HL-60 (cell line): Measurements from ENCODE around the gene MPO.
A peak's percentile ranks its signal among the peaks of the same experiment; 100 is the strongest.

Experiments
- DNase-seq, 2 experiments: peaks; one replicate each; pipeline ENCODE4 v3.0.0-alpha.2; 2010 to 2020; ENCODE audit warnings: low read depth in 1 of 2, low spot score in 1 of 2
- H3K27ac ChIP-seq: fragments of 250-450 bp; sonication (Bioruptor Pico); replicated peaks from 2 replicates; pipeline ENCODE4 v1.5.1; 2020; ENCODE audit warnings: mild to moderate bottlenecking, moderate library complexity
- H3K27me3 ChIP-seq: fragments of 250-450 bp; sonication (Bioruptor Pico); 2 replicates; pipeline ENCODE4 v1.5.1; 2021; ENCODE audit warnings: mild to moderate bottlenecking, moderate library complexity; ENCODE audit not compliant: insufficient read depth, poor library complexity, severe bottlenecking
- H3K4me3 ChIP-seq: replicated peaks from 2 replicates; pipeline ENCODE4 v1.5.1; 2011; ENCODE audit warnings: mild to moderate bottlenecking, control low read depth, low read length; ENCODE audit not compliant: insufficient read depth
- GABPA ChIP-seq: IDR thresholded peaks from 2 replicates; pipeline ENCODE4 v1.6.1; 2012; ENCODE audit warnings: low read depth
- POLR2AphosphoS5 ChIP-seq: IDR thresholded peaks from 2 replicates; pipeline ENCODE4 v1.6.1; 2012; ENCODE audit warnings: low read depth
- SPI1 ChIP-seq: IDR thresholded peaks from 2 replicates; pipeline ENCODE4 v1.6.1; 2012; ENCODE audit warnings: low read depth, mild to moderate bottlenecking, borderline replicate concordance
- TF ChIP-seq, protein P1 (sequence below): IDR thresholded peaks from one replicate; pipeline ENCODE4 v1.5.1; 2011; ENCODE audit warnings: low read length, control low read depth, inconsistent platforms; ENCODE audit not compliant: insufficient read depth
- TF ChIP-seq, protein P2 (sequence below): IDR thresholded peaks from 2 replicates; pipeline ENCODE4 v1.6.1; 2012; ENCODE audit warnings: low read depth; ENCODE audit not compliant: insufficient replicate concordance

MPO gene

DNA sequence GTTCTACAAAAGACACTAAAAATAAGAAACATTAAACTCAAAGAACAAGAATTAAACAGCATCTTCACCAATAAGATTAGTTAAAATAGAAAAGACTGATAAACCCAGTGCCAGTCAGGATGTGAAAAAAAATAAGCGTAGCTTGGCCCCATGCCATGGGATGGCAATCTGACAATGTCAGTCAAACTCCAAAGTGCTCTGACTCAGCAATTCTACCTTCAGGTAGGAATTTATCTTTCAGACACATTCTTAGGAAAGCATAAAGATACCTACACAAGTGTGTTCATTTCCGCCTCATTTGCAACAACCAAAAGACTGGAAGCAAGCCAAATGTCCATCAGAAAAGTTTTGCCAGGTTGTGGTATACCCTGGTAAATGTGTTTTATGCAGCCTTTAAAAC lies 9.1 kb upstream of the MPO start:
- Histone ChIP-seq H3K4me3 (peak overlapping the region; percentile 51), H3K27ac (peak overlapping the region; percentile 99), H3K27me3 (no peaks in the 10 kb centered on the region)
- peak in 1 of 2 experiments; percentile 70 for DNase-seq
- no peak for TF ChIP-seq SPI1
- no peak for TF ChIP-seq GABPA
- TF ChIP-seq, protein P1, sequence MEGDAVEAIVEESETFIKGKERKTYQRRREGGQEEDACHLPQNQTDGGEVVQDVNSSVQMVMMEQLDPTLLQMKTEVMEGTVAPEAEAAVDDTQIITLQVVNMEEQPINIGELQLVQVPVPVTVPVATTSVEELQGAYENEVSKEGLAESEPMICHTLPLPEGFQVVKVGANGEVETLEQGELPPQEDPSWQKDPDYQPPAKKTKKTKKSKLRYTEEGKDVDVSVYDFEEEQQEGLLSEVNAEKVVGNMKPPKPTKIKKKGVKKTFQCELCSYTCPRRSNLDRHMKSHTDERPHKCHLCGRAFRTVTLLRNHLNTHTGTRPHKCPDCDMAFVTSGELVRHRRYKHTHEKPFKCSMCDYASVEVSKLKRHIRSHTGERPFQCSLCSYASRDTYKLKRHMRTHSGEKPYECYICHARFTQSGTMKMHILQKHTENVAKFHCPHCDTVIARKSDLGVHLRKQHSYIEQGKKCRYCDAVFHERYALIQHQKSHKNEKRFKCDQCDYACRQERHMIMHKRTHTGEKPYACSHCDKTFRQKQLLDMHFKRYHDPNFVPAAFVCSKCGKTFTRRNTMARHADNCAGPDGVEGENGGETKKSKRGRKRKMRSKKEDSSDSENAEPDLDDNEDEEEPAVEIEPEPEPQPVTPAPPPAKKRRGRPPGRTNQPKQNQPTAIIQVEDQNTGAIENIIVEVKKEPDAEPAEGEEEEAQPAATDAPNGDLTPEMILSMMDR, result no peak
- TF ChIP-seq, protein P2, sequence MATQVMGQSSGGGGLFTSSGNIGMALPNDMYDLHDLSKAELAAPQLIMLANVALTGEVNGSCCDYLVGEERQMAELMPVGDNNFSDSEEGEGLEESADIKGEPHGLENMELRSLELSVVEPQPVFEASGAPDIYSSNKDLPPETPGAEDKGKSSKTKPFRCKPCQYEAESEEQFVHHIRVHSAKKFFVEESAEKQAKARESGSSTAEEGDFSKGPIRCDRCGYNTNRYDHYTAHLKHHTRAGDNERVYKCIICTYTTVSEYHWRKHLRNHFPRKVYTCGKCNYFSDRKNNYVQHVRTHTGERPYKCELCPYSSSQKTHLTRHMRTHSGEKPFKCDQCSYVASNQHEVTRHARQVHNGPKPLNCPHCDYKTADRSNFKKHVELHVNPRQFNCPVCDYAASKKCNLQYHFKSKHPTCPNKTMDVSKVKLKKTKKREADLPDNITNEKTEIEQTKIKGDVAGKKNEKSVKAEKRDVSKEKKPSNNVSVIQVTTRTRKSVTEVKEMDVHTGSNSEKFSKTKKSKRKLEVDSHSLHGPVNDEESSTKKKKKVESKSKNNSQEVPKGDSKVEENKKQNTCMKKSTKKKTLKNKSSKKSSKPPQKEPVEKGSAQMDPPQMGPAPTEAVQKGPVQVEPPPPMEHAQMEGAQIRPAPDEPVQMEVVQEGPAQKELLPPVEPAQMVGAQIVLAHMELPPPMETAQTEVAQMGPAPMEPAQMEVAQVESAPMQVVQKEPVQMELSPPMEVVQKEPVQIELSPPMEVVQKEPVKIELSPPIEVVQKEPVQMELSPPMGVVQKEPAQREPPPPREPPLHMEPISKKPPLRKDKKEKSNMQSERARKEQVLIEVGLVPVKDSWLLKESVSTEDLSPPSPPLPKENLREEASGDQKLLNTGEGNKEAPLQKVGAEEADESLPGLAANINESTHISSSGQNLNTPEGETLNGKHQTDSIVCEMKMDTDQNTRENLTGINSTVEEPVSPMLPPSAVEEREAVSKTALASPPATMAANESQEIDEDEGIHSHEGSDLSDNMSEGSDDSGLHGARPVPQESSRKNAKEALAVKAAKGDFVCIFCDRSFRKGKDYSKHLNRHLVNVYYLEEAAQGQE, result no peak
- TF ChIP-seq POLR2AphosphoS5, result no peak; the same call in 1 of the 2 replicates

DNA sequence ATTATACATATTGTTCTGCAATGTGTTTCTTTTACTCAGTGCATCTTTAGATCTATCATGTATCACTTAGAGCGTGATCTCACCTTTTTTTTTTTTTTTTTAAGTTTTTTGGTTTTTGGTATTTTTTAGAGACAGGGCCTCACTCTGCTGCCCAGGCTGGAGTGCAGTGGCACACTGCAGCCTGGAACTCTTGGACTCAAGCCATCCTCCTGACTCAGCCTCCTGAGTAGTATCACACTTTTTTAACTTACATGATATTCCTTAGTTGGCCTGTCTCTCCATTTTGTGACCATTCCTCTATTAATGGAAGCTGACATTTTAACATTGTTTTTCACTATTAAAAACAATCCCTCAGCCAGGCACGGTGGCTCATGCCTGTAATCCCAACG lies 4.7 kb upstream of the MPO start:
- no peak; the same call in 1 of the 2 replicates for TF ChIP-seq POLR2AphosphoS5
- TF ChIP-seq GABPA, result no peak
- TF ChIP-seq, protein P2, result no peak
- no peak for TF ChIP-seq SPI1
- TF ChIP-seq, protein P1, result no peak
- Histone ChIP-seq H3K4me3 (no peak overlapping the region), H3K27me3 (no peaks in the 10 kb centered on the region), H3K27ac (peak overlapping the region; percentile 99)
- peak in 1 of 2 experiments; percentile 67 for DNase-seq

DNA sequence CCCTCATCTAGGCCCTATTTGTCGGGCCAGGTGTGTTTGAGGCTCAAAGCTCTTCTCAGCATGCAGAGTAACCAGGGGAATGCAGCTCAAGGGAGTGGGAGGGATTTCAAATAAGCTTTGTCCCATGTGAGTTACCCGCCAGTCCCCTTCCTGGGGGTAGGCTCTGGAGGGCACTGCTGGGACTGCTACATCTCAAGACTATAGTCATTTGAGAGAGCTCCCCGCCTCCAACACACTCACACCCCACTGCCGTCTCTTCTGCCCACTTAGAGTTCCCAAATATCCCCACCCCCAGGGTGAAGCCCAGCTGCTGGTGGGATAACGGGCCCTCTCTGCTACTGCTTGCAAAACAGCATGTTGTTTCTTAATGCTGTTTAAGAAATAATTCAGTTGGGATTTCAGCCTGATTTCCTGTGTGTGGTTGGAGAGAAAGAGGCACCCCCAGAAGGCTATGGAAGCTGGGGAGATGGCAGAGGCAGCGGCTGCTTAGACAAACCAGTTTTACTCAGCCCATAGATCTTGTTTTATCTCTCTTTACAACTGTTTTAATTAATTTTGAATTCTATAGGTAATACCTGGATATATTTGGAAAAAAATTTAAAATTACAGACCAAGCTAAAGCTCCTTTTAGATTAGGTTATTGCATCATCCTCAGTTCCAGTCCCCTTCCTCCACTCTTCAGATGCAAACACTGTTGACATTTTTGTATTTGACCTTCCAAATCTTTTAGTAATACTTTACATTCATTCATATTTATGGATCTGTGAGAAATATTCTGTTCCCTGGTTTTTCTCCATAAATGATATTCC lies 4.1 kb upstream of the MPO start:
- peak in 1 of 2 experiments; percentile 99 for DNase-seq
- H3K27ac ChIP-seq, result peak overlapping the region; percentile 99
- H3K27me3 ChIP-seq, result no peaks in the 10 kb centered on the region
- TF ChIP-seq GABPA, result peak; percentile 31; the same call in 1 of the 2 replicates
- TF ChIP-seq SPI1, result peak; percentile 53; the same call in 1 of the 2 replicates
- TF ChIP-seq, protein P1, result no peak
- TF ChIP-seq, protein P2, result peak; percentile 74
- TF ChIP-seq POLR2AphosphoS5, result peak; percentile 97
- H3K4me3 ChIP-seq, result peak overlapping the region; percentile 3
